OCI-LY1 (cell line): Measurements from ENCODE around the gene GOLM1.

Source experiments
- H2AFZ ChIP-seq: fragments of 200-600 bp; sonication (generic), shearing (Covaris generic); 2 replicates; pipeline ENCODE4 v1.6.0; 2014; ENCODE audit warnings: antibody characterized with exemption, mild to moderate bottlenecking, low read length
- H3F3A ChIP-seq: fragments of 200-600 bp; sonication (generic), shearing (Covaris generic); 2 replicates; pipeline ENCODE4 v1.6.0; 2014; ENCODE audit warnings: mild to moderate bottlenecking, antibody characterized with exemption, low read length, moderate library complexity; ENCODE audit not compliant: insufficient read depth
- H3K27ac ChIP-seq: fragments of 200-600 bp; sonication (generic); 2 replicates; pipeline ENCODE4 v1.5.1; 2014; ENCODE audit warnings: low read length, mixed run types, mild to moderate bottlenecking, low read depth; ENCODE audit not compliant: poor library complexity, severe bottlenecking
- H3K27me3 ChIP-seq: fragments of 200-600 bp; sonication (generic); 2 replicates; pipeline ENCODE4 v1.6.0; 2014; ENCODE audit warnings: antibody characterized with exemption, mild to moderate bottlenecking, low read length, moderate library complexity; ENCODE audit not compliant: insufficient read depth
- H3K36me3 ChIP-seq: fragments of 200-600 bp; sonication (generic); 2 replicates; pipeline ENCODE4 v1.6.1; 2014; ENCODE audit warnings: mild to moderate bottlenecking, antibody characterized with exemption, low read length, moderate library complexity, mixed read lengths; ENCODE audit not compliant: insufficient read depth
- H3K4me1 ChIP-seq: fragments of 200-600 bp; sonication (generic); 2 replicates; pipeline ENCODE4 v1.5.1; 2014; ENCODE audit warnings: mild to moderate bottlenecking, low read length, moderate library complexity; ENCODE audit not compliant: insufficient read depth, severe bottlenecking
- H3K4me2 ChIP-seq: fragments of 200-600 bp; sonication (generic), shearing (Covaris generic); 2 replicates; pipeline ENCODE4 v1.6.1; 2014; ENCODE audit warnings: low read length
- H3K4me3 ChIP-seq: fragments of 200-600 bp; sonication (generic); 2 replicates; pipeline ENCODE4 v1.5.1; 2014; ENCODE audit warnings: low read length, low read depth, mild to moderate bottlenecking, mixed read lengths; ENCODE audit not compliant: poor library complexity, severe bottlenecking
- H3K79me2 ChIP-seq: fragments of 200-600 bp; shearing (Covaris generic); 2 replicates; pipeline ENCODE4 v1.6.1; 2016; ENCODE audit warnings: mixed run types, low read length, mixed read lengths; ENCODE audit not compliant: insufficient read depth
- H3K9ac ChIP-seq: fragments of 200-600 bp; sonication (generic), shearing (Covaris generic); 2 replicates; pipeline ENCODE4 v1.6.1; 2014; ENCODE audit warnings: mild to moderate bottlenecking, low read length, mixed read lengths
- H3K9me2 ChIP-seq: fragments of 200-600 bp; sonication (generic), shearing (Covaris generic); 2 replicates; pipeline ENCODE4 v1.6.1; 2014; ENCODE audit warnings: low read depth, mild to moderate bottlenecking, low read length, mixed read lengths
- H3K9me3 ChIP-seq: fragments of 200-600 bp; shearing (Covaris generic); 2 replicates; pipeline ENCODE4 v1.6.1; 2014; ENCODE audit warnings: low read length, mixed read lengths
- H4K20me1 ChIP-seq: fragments of 200-600 bp; sonication (generic), shearing (Covaris generic); 2 replicates; pipeline ENCODE4 v1.6.0; 2016; ENCODE audit warnings: mild to moderate bottlenecking, low read length; ENCODE audit not compliant: insufficient read depth
- CTCF ChIP-seq: fragments of 200-600 bp; sonication (generic), shearing (Covaris generic); IDR thresholded peaks from 2 replicates; pipeline ENCODE4 v1.5.1; 2017; ENCODE audit warnings: mild to moderate bottlenecking, antibody characterized with exemption, low read length, moderate library complexity, mixed read lengths
- EZH2 ChIP-seq: fragments of 200-600 bp; sonication (generic), shearing (Covaris generic); IDR thresholded peaks from 2 replicates; pipeline ENCODE4 v1.8.0; 2017; ENCODE audit warnings: borderline replicate concordance, mixed run types, mild to moderate bottlenecking, antibody characterized with exemption, low read length, moderate library complexity, mixed read lengths

GOLM1 gene

GRCh38 chr9:86043999-86044398 is 55.4 kb downstream of the GOLM1 start:
- Histone ChIP-seq H3K9me3 (no peaks in the 10 kb centered on the region), H3K4me2 (no peak overlapping the region), H3K9ac (no peak overlapping the region), H3K79me2 (no peaks in the 10 kb centered on the region), H3F3A (no peaks in the 10 kb centered on the region), H3K9me2 (no peaks in the 10 kb centered on the region), H4K20me1 (no peaks in the 10 kb centered on the region), H3K27ac (no peak overlapping the region), H3K4me3 (no peak overlapping the region), H2AFZ (no peak overlapping the region), H3K4me1 (no peaks in the 10 kb centered on the region), H3K27me3 (no peaks in the 10 kb centered on the region), H3K36me3 (no peaks in the 10 kb centered on the region)
- TF ChIP-seq CTCF (peak; percentile 58), EZH2 (no peak)

- Histone ChIP-seq H3K4me3 (no peak overlapping the region), H3K79me2 (no peaks in the 10 kb centered on the region), H3F3A (no peaks in the 10 kb centered on the region), H2AFZ (no peak overlapping the region), H3K27me3 (no peaks in the 10 kb centered on the region), H3K9me3 (no peaks in the 10 kb centered on the region), H3K9ac (no peak overlapping the region), H3K9me2 (no peaks in the 10 kb centered on the region), H3K4me2 (no peak overlapping the region), H3K4me1 (no peaks in the 10 kb centered on the region), H4K20me1 (no peaks in the 10 kb centered on the region), H3K36me3 (no peaks in the 10 kb centered on the region), H3K27ac (no peak overlapping the region)
- TF ChIP-seq CTCF (no peak), EZH2 (no peak)
These were observed 55.8 kb downstream of the GOLM1 start for GRCh38 chr9:86043586-86043985.

GRCh38 chr9:86042199-86042978 is 57.0 kb downstream of the GOLM1 start:
- Histone ChIP-seq H3K9me2 (no peaks in the 10 kb centered on the region), H3K9ac (no peak overlapping the region), H3F3A (no peaks in the 10 kb centered on the region), H3K36me3 (no peaks in the 10 kb centered on the region), H3K4me1 (no peaks in the 10 kb centered on the region), H2AFZ (no peak overlapping the region), H3K79me2 (no peaks in the 10 kb centered on the region), H3K4me2 (no peak overlapping the region), H3K27ac (no peak overlapping the region), H3K4me3 (no peak overlapping the region), H3K27me3 (no peaks in the 10 kb centered on the region), H3K9me3 (no peaks in the 10 kb centered on the region), H4K20me1 (no peaks in the 10 kb centered on the region)
- TF ChIP-seq CTCF (no peak), EZH2 (no peak)
